Coronary artery (tissue), 2 donors: ENCODE measurements around the gene PIGR.
"Not testable (repeated sequence)": the region's sequence is repeated elsewhere in the genome, so short reads cannot be mapped to it uniquely, and the experiment has no call there.

Experiments
- DNase-seq: peaks from one replicate; pipeline ENCODE4 v3.0.0-alpha.2; 2017; ENCODE audit warnings: low spot score
- H3K27ac ChIP-seq, 2 donors: fragments of 200-600 bp; sonication (generic); one replicate each; pipeline ENCODE4 v1.5.1; 2016 to 2019
- H3K4me3 ChIP-seq: fragments of 200-600 bp; sonication (generic); 2 replicates; pipeline ENCODE4 v1.5.1; 2016; ENCODE audit warnings: mild to moderate bottlenecking, moderate library complexity
- CTCF ChIP-seq: fragments of 200-600 bp; sonication (generic); IDR thresholded peaks from one replicate; pipeline ENCODE4 v1.5.1; 2019; ENCODE audit warnings: antibody characterized with exemption

PIGR gene

GRCh38 chr1:206924592-206925105 is 21.6 kb downstream of the PIGR start:
- DNase-seq, result no peak
- TF ChIP-seq CTCF, result no peak
- no peak overlapping the region for H3K27ac ChIP-seq
- no peak overlapping the region for H3K4me3 ChIP-seq

GRCh38 chr1:206923961-206924557 is 22.2 kb downstream of the PIGR start:
- H3K4me3 ChIP-seq, DNase-seq, H3K27ac ChIP-seq: not testable (repeated sequence)

GRCh38 chr1:206923009-206923960 is 23.0 kb downstream of the PIGR start:
- Histone ChIP-seq H3K27ac (peak overlapping the region in 1 of 2 donors; percentile 5), H3K4me3 (no peak overlapping the region)
- TF ChIP-seq CTCF, result no peak
- no peak for DNase-seq

GRCh38 chr1:206922524-206922923 is 23.7 kb downstream of the PIGR start:
- DNase-seq, result no peak
- H3K27ac ChIP-seq, result peak overlapping the region in 1 of 2 donors; percentile 37
- no peak overlapping the region for H3K4me3 ChIP-seq
- no peak for TF ChIP-seq CTCF

GRCh38 chr1:206921772-206922265 is 24.4 kb downstream of the PIGR start, which contains the start of gene FCMR:
Gene FCMR, minus strand, starts transcription at chr1:206921941. Its CDS starts 87 bp downstream, at chr1:206921854.
- Histone ChIP-seq H3K4me3 (no peak within 1 kb of the TSS), H3K27ac (peak within 1 kb of the TSS in 1 of 2 donors; percentile 58)
- TF ChIP-seq CTCF, result no peak
- DNase-seq, result no peak

- no peak for TF ChIP-seq CTCF
- Histone ChIP-seq H3K4me3 (no peak overlapping the region), H3K27ac (no peak overlapping the region)
- no peak for DNase-seq
Measured at GRCh38 chr1:206918076-206918475, 28.2 kb downstream of the PIGR start.

GRCh38 chr1:206916000-206916709 is 30.1 kb downstream of the PIGR start:
- DNase-seq, result no peak
- no peak overlapping the region for H3K27ac ChIP-seq
- no peak for TF ChIP-seq CTCF
- H3K4me3 ChIP-seq, result no peak overlapping the region
